HepG2 (cell line): ENCODE results near the gene GAL3ST2.

ENCODE experiments used
- KDM4B ChIP-seq: sonication (generic); formaldehyde crosslinking; IDR thresholded peaks from 2 replicates; pipeline ENCODE4 v1.4.0; 2020; ENCODE audit warnings: missing genetic modification reagents
- RFX5 ChIP-seq: IDR thresholded peaks from 2 replicates; pipeline ENCODE4 v1.6.1; 2011; ENCODE audit warnings: low read depth, low read length, improper control_type of control experiment
- ZBTB26 ChIP-seq: IDR thresholded peaks from 2 replicates; pipeline ENCODE4 v1.6.1; 2016; ENCODE audit warnings: missing compliant biosample characterization, missing genetic modification reagents, borderline replicate concordance

- TF ChIP-seq RFX5 (no peak), ZBTB26 (no peak), KDM4B (CRISPR knock-in tag) (no peak)
Observed at GRCh38 chr2:241759067-241759807, 17.4 kb upstream of the GAL3ST2 start.
